Astrocyte (in vitro differentiated cells and primary cell): Measurements from ENCODE around the gene TP53BP1. TPM values are rescaled to one million over a fixed set of nuclear protein-coding genes. Genes with fewer than 3 reads are reported as not detected.

Experiments
- DNase-seq: peaks from one replicate; pipeline ENCODE4 v3.0.0-alpha.2; 2010; ENCODE audit warnings: low read depth
- FAIRE-seq: peaks from 2 replicates; lab custom pipeline; 2011; peaks lifted over from hg19 to GRCh38; lab: Jason Lieb, UNC
- H2AFZ ChIP-seq: 2 replicates; pipeline ENCODE4 v1.6.0; 2012; ENCODE audit warnings: low read depth, low read length, inconsistent platforms
- H3K27ac ChIP-seq: 2 replicates; pipeline ENCODE4 v1.5.1; 2011; ENCODE audit warnings: low read depth, low read length, inconsistent platforms
- H3K27me3 ChIP-seq: 2 replicates; pipeline ENCODE4 v1.6.0; 2011; ENCODE audit warnings: low read length, inconsistent platforms; ENCODE audit not compliant: insufficient read depth
- H3K36me3 ChIP-seq: 2 replicates; pipeline ENCODE4 v1.5.1; 2011; ENCODE audit warnings: low read length, inconsistent platforms; ENCODE audit not compliant: insufficient read depth
- H3K4me1 ChIP-seq: 2 replicates; pipeline ENCODE4 v1.5.1; 2011; ENCODE audit warnings: low read length, inconsistent platforms; ENCODE audit not compliant: insufficient read depth
- H3K4me2 ChIP-seq: 2 replicates; pipeline ENCODE4 v1.6.0; 2012; ENCODE audit warnings: low read length, inconsistent platforms
- H3K4me3 ChIP-seq: 2 replicates; pipeline ENCODE4 v1.5.1; 2011; ENCODE audit warnings: low read depth, mild to moderate bottlenecking, low read length, inconsistent platforms; ENCODE audit not compliant: insufficient read depth
- H3K79me2 ChIP-seq: 2 replicates; pipeline ENCODE4 v1.6.0; 2012; ENCODE audit warnings: mild to moderate bottlenecking, low read length, inconsistent platforms; ENCODE audit not compliant: insufficient read depth
- H3K9ac ChIP-seq: 2 replicates; pipeline ENCODE4 v1.6.0; 2012; ENCODE audit warnings: mild to moderate bottlenecking, low read length, inconsistent platforms
- H3K9me3 ChIP-seq: 2 replicates; pipeline ENCODE4 v1.5.1; 2012; ENCODE audit warnings: low read depth, mild to moderate bottlenecking, low read length, inconsistent platforms; ENCODE audit not compliant: insufficient read depth
- H4K20me1 ChIP-seq: 2 replicates; pipeline ENCODE4 v1.6.0; 2012; ENCODE audit warnings: low read length, inconsistent platforms; ENCODE audit not compliant: insufficient read depth
- H3K27ac Mint-ChIP-seq: one replicate; pipeline ENCODE4 v1.8.0; 2021; ENCODE audit warnings: mild to moderate bottlenecking, mixed read lengths; ENCODE audit not compliant: unreplicated experiment
- H3K27me3 Mint-ChIP-seq: one replicate; pipeline ENCODE4 v1.8.0; 2021; ENCODE audit warnings: low read depth, mixed read lengths; ENCODE audit not compliant: unreplicated experiment
- H3K36me3 Mint-ChIP-seq: one replicate; pipeline ENCODE4 v1.8.0; 2021; ENCODE audit warnings: low read depth, mixed read lengths; ENCODE audit not compliant: unreplicated experiment
- H3K4me1 Mint-ChIP-seq: one replicate; pipeline ENCODE4 v1.8.0; 2021; ENCODE audit warnings: low read depth, mixed read lengths; ENCODE audit not compliant: unreplicated experiment
- H3K4me3 Mint-ChIP-seq: one replicate; pipeline ENCODE4 v1.8.0; 2021; ENCODE audit warnings: mild to moderate bottlenecking, moderate library complexity, mixed read lengths; ENCODE audit not compliant: unreplicated experiment
- H3K9me3 Mint-ChIP-seq: one replicate; pipeline ENCODE4 v1.8.0; 2021; ENCODE audit warnings: mild to moderate bottlenecking, mixed read lengths; ENCODE audit not compliant: unreplicated experiment
- EZH2 ChIP-seq: IDR thresholded peaks from 2 replicates; pipeline ENCODE4 v1.6.1; 2012; ENCODE audit warnings: mild to moderate bottlenecking, low read length, inconsistent platforms; ENCODE audit not compliant: insufficient read depth
- total RNA-seq: library from RNA; stranded (reverse); gene quantifications from 2 replicates; pipeline ENCODE4 v1.2.1, GENCODE V29; 2021
- TF ChIP-seq, protein P1 (sequence below): IDR thresholded peaks from 2 replicates; pipeline ENCODE4 v1.5.1; 2011; ENCODE audit warnings: low read depth, mild to moderate bottlenecking, inconsistent platforms, low read length, moderate library complexity; ENCODE audit not compliant: insufficient read depth

TP53BP1 gene
- total RNA-seq, 1 donor from 2014 or later: 71.9 TPM

GRCh38 chr15:43361313-43361903 is 131.5 kb downstream of the TP53BP1 start:
- no peaks in the 10 kb centered on the region for H3K27me3 Mint-ChIP-seq
- no peak for DNase-seq
- peaks cover 5% of the 10 kb centered on the region for H3K79me2 ChIP-seq
- no peaks in the 10 kb centered on the region for H3K4me1 ChIP-seq
- no peak overlapping the region for H3K9ac ChIP-seq
- H3K36me3 Mint-ChIP-seq: peaks cover 74% of the 10 kb centered on the region
- H3K4me2 ChIP-seq: no peak overlapping the region
- no peak overlapping the region for H3K27ac ChIP-seq
- TF ChIP-seq EZH2: no peak
- TF ChIP-seq, protein P1, sequence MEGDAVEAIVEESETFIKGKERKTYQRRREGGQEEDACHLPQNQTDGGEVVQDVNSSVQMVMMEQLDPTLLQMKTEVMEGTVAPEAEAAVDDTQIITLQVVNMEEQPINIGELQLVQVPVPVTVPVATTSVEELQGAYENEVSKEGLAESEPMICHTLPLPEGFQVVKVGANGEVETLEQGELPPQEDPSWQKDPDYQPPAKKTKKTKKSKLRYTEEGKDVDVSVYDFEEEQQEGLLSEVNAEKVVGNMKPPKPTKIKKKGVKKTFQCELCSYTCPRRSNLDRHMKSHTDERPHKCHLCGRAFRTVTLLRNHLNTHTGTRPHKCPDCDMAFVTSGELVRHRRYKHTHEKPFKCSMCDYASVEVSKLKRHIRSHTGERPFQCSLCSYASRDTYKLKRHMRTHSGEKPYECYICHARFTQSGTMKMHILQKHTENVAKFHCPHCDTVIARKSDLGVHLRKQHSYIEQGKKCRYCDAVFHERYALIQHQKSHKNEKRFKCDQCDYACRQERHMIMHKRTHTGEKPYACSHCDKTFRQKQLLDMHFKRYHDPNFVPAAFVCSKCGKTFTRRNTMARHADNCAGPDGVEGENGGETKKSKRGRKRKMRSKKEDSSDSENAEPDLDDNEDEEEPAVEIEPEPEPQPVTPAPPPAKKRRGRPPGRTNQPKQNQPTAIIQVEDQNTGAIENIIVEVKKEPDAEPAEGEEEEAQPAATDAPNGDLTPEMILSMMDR: no peak
- H3K27ac Mint-ChIP-seq: no peak overlapping the region
- H2AFZ ChIP-seq: no peak overlapping the region
- H3K9me3 Mint-ChIP-seq: peaks cover 40% of the 10 kb centered on the region
- H3K27me3 ChIP-seq: no peaks in the 10 kb centered on the region
- H3K4me3 ChIP-seq: no peak overlapping the region
- no peaks in the 10 kb centered on the region for H4K20me1 ChIP-seq
- H3K4me3 Mint-ChIP-seq: no peak overlapping the region
- peaks cover 43% of the 10 kb centered on the region for H3K9me3 ChIP-seq
- H3K4me1 Mint-ChIP-seq: no peaks in the 10 kb centered on the region
- FAIRE-seq: no peak
- peaks cover 40% of the 10 kb centered on the region for H3K36me3 ChIP-seq

- no peaks in the 10 kb centered on the region for H3K4me1 ChIP-seq
- peaks cover 40% of the 10 kb centered on the region for H3K9me3 Mint-ChIP-seq
- no peak overlapping the region for H3K27ac ChIP-seq
- TF ChIP-seq, protein P1: no peak
- no peak for TF ChIP-seq EZH2
- no peak overlapping the region for H3K4me3 ChIP-seq
- peaks cover 40% of the 10 kb centered on the region for H3K36me3 ChIP-seq
- peaks cover 69% of the 10 kb centered on the region for H3K36me3 Mint-ChIP-seq
- no peak overlapping the region for H3K27ac Mint-ChIP-seq
- H4K20me1 ChIP-seq: no peaks in the 10 kb centered on the region
- H3K4me3 Mint-ChIP-seq: no peak overlapping the region
- H3K9me3 ChIP-seq: peaks cover 43% of the 10 kb centered on the region
- H3K27me3 ChIP-seq: no peaks in the 10 kb centered on the region
- peaks cover 5% of the 10 kb centered on the region for H3K79me2 ChIP-seq
- H3K4me1 Mint-ChIP-seq: no peaks in the 10 kb centered on the region
- DNase-seq: no peak
- no peak overlapping the region for H3K9ac ChIP-seq
- H3K4me2 ChIP-seq: no peak overlapping the region
- no peaks in the 10 kb centered on the region for H3K27me3 Mint-ChIP-seq
- FAIRE-seq: no peak
- no peak overlapping the region for H2AFZ ChIP-seq
These were observed 132.1 kb downstream of the TP53BP1 start for GRCh38 chr15:43360821-43361220.

Other genes starting within 250 kb of the TP53BP1 start
- 0.16 TPM in 1 of 2 replicates, not detected in the other for gene TGM5, start 226.2 kb downstream of the TP53BP1 start, total RNA-seq
- gene TGM7, start 190.9 kb downstream of the TP53BP1 start, total RNA-seq: not detected in 2 replicates
- gene LCMT2, start 162.6 kb downstream of the TP53BP1 start, total RNA-seq: 4.7 and 4.8 TPM in 2 replicates
- 25.5 and 27.8 TPM in 2 replicates for gene ZSCAN29, start 122.1 kb downstream of the TP53BP1 start, total RNA-seq
- gene TUBGCP4, start 122.1 kb downstream of the TP53BP1 start, total RNA-seq: 10.3 and 12.0 TPM in 2 replicates
- gene MAP1A, start 24.5 kb upstream of the TP53BP1 start, total RNA-seq: 138 and 142 TPM in 2 replicates
- 21.4 and 26.0 TPM in 2 replicates for gene PPIP5K1, start 97.1 kb upstream of the TP53BP1 start, total RNA-seq
- 0.72 and 0.89 TPM in 2 replicates for gene CKMT1B, start 100.9 kb upstream of the TP53BP1 start, total RNA-seq
- 0.25 and 0.29 TPM in 2 replicates for gene STRC, start 125.6 kb upstream of the TP53BP1 start, total RNA-seq
- gene CATSPER2, start 155.7 kb upstream of the TP53BP1 start, total RNA-seq: 2.0 and 3.3 TPM in 2 replicates
- 1.2 TPM in 2 replicates for gene CKMT1A, start 200.7 kb upstream of the TP53BP1 start, total RNA-seq